ENCODE measurements around the gene SYT1. TPM values are rescaled to one million over a fixed set of nuclear protein-coding genes. Genes with fewer than 3 reads are reported as not detected.
A peak's percentile ranks its signal among the peaks of the same experiment; 100 is the strongest.

SYT1 gene
- total and polyA plus RNA-seq, 2 experiments from 2014 or later: 48.7 to 51.7 TPM

DNA sequence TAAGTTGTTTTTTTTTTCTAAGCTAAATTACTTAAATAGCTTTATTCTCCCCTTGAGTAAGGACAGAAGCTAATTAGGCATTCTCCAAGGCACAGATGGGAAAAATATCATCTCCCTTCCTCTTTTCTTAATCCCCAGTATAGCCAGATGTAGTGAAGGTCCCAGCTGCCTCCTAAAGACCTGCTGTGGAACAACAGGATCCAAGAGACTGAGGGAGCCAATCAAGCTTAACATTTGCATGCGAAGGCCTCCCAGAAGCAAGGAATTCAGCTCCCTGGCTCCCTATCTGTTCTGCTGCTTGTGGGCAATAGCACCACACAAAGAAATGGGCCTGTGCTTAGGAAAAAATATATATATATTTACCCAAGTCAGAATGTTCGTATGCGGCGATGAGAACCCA, 255.2 kb downstream of the SYT1 start:
- DNase-seq (ENCODE audit: low spot score): peak; percentile 90
- Mint-ChIP-seq H3K27me3 (ENCODE audit: insufficient read depth, low read depth, poor library complexity) (no peaks in the 10 kb centered on the region), H3K4me1 (peaks cover 19% of the 10 kb centered on the region)

More for the DNA sequence above, 255.2 kb downstream of the SYT1 start:
- Mint-ChIP-seq H3K9me3 (no peaks in the 10 kb centered on the region), H3K27ac (no peak overlapping the region), H3K36me3 (ENCODE audit: low read depth) (no peaks in the 10 kb centered on the region), H3K4me3 (no peak overlapping the region)
- Histone ChIP-seq H3K4me1 (ENCODE audit: insufficient read depth) (peaks cover 7% of the 10 kb centered on the region), H3K27me3 (ENCODE audit: insufficient read depth) (no peaks in the 10 kb centered on the region), H3F3A (replicated peaks; ENCODE audit: low read depth) (no peaks in the 10 kb centered on the region), H4K20me1 (replicated peaks; ENCODE audit: insufficient read depth) (no peaks in the 10 kb centered on the region), H3K4me2 (no peak overlapping the region), H2AFZ (no peak overlapping the region), H3K27ac (ENCODE audit: low read depth) (no peak overlapping the region), H3K9me2 (ENCODE audit: insufficient read depth) (no peaks in the 10 kb centered on the region), H3K4me3 (no peak overlapping the region), H3K36me3 (ENCODE audit: insufficient read depth) (no peaks in the 10 kb centered on the region), H3K79me2 (replicated peaks; ENCODE audit: insufficient read depth) (no peaks in the 10 kb centered on the region)
- TF ChIP-seq, protein P1, sequence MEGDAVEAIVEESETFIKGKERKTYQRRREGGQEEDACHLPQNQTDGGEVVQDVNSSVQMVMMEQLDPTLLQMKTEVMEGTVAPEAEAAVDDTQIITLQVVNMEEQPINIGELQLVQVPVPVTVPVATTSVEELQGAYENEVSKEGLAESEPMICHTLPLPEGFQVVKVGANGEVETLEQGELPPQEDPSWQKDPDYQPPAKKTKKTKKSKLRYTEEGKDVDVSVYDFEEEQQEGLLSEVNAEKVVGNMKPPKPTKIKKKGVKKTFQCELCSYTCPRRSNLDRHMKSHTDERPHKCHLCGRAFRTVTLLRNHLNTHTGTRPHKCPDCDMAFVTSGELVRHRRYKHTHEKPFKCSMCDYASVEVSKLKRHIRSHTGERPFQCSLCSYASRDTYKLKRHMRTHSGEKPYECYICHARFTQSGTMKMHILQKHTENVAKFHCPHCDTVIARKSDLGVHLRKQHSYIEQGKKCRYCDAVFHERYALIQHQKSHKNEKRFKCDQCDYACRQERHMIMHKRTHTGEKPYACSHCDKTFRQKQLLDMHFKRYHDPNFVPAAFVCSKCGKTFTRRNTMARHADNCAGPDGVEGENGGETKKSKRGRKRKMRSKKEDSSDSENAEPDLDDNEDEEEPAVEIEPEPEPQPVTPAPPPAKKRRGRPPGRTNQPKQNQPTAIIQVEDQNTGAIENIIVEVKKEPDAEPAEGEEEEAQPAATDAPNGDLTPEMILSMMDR (conservative IDR thresholded peaks at IDR 0.05; ENCODE audit: low read depth in 2 of 2): peak; percentile 55 to 69
- no peak for TF ChIP-seq EZH2 (IDR thresholded peaks at IDR 0.05; ENCODE audit: low read depth, unreplicated experiment)
- no peak for TF ChIP-seq POLR2AphosphoS5 (IDR thresholded peaks at IDR 0.05; ENCODE audit: low read depth)
- TF ChIP-seq, protein P2, sequence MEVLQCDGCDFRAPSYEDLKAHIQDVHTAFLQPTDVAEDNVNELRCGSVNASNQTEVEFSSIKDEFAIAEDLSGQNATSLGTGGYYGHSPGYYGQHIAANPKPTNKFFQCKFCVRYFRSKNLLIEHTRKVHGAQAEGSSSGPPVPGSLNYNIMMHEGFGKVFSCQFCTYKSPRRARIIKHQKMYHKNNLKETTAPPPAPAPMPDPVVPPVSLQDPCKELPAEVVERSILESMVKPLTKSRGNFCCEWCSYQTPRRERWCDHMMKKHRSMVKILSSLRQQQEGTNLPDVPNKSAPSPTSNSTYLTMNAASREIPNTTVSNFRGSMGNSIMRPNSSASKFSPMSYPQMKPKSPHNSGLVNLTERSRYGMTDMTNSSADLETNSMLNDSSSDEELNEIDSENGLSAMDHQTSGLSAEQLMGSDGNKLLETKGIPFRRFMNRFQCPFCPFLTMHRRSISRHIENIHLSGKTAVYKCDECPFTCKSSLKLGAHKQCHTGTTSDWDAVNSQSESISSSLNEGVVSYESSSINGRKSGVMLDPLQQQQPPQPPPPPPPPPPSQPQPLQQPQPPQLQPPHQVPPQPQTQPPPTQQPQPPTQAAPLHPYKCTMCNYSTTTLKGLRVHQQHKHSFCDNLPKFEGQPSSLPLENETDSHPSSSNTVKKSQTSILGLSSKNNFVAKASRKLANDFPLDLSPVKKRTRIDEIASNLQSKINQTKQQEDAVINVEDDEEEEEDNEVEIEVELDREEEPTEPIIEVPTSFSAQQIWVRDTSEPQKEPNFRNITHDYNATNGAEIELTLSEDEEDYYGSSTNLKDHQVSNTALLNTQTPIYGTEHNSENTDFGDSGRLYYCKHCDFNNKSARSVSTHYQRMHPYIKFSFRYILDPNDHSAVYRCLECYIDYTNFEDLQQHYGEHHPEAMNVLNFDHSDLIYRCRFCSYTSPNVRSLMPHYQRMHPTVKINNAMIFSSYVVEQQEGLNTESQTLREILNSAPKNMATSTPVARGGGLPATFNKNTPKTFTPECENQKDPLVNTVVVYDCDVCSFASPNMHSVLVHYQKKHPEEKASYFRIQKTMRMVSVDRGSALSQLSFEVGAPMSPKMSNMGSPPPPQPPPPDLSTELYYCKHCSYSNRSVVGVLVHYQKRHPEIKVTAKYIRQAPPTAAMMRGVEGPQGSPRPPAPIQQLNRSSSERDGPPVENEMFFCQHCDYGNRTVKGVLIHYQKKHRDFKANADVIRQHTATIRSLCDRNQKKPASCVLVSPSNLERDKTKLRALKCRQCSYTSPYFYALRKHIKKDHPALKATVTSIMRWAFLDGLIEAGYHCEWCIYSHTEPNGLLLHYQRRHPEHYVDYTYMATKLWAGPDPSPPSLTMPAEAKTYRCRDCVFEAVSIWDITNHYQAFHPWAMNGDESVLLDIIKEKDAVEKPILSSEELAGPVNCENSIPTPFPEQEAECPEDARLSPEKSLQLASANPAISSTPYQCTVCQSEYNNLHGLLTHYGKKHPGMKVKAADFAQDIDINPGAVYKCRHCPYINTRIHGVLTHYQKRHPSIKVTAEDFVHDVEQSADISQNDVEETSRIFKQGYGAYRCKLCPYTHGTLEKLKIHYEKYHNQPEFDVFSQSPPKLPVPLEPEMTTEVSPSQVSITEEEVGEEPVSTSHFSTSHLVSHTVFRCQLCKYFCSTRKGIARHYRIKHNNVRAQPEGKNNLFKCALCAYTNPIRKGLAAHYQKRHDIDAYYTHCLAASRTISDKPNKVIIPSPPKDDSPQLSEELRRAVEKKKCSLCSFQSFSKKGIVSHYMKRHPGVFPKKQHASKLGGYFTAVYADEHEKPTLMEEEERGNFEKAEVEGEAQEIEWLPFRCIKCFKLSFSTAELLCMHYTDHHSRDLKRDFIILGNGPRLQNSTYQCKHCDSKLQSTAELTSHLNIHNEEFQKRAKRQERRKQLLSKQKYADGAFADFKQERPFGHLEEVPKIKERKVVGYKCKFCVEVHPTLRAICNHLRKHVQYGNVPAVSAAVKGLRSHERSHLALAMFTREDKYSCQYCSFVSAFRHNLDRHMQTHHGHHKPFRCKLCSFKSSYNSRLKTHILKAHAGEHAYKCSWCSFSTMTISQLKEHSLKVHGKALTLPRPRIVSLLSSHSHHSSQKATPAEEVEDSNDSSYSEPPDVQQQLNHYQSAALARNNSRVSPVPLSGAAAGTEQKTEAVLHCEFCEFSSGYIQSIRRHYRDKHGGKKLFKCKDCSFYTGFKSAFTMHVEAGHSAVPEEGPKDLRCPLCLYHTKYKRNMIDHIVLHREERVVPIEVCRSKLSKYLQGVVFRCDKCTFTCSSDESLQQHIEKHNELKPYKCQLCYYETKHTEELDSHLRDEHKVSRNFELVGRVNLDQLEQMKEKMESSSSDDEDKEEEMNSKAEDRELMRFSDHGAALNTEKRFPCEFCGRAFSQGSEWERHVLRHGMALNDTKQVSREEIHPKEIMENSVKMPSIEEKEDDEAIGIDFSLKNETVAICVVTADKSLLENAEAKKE (CRISPR knock-in tag; IDR thresholded peaks at IDR 0.05): peak; percentile 94
- no peak for TF ChIP-seq ZNF114 (CRISPR knock-in tag; IDR thresholded peaks at IDR 0.05)
- TF ChIP-seq, protein P3, sequence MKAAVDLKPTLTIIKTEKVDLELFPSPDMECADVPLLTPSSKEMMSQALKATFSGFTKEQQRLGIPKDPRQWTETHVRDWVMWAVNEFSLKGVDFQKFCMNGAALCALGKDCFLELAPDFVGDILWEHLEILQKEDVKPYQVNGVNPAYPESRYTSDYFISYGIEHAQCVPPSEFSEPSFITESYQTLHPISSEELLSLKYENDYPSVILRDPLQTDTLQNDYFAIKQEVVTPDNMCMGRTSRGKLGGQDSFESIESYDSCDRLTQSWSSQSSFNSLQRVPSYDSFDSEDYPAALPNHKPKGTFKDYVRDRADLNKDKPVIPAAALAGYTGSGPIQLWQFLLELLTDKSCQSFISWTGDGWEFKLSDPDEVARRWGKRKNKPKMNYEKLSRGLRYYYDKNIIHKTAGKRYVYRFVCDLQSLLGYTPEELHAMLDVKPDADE (IDR thresholded peaks at IDR 0.05): no peak
- TF ChIP-seq NANOG (IDR thresholded peaks at IDR 0.05; ENCODE audit: borderline replicate concordance): no peak
- no peak for TF ChIP-seq ZNF331 (CRISPR knock-in tag; IDR thresholded peaks at IDR 0.05; ENCODE audit: low read depth)
- no peak for TF ChIP-seq EZH2phosphoT487 (IDR thresholded peaks at IDR 0.05; ENCODE audit: unreplicated experiment)
- TF ChIP-seq, protein P4, sequence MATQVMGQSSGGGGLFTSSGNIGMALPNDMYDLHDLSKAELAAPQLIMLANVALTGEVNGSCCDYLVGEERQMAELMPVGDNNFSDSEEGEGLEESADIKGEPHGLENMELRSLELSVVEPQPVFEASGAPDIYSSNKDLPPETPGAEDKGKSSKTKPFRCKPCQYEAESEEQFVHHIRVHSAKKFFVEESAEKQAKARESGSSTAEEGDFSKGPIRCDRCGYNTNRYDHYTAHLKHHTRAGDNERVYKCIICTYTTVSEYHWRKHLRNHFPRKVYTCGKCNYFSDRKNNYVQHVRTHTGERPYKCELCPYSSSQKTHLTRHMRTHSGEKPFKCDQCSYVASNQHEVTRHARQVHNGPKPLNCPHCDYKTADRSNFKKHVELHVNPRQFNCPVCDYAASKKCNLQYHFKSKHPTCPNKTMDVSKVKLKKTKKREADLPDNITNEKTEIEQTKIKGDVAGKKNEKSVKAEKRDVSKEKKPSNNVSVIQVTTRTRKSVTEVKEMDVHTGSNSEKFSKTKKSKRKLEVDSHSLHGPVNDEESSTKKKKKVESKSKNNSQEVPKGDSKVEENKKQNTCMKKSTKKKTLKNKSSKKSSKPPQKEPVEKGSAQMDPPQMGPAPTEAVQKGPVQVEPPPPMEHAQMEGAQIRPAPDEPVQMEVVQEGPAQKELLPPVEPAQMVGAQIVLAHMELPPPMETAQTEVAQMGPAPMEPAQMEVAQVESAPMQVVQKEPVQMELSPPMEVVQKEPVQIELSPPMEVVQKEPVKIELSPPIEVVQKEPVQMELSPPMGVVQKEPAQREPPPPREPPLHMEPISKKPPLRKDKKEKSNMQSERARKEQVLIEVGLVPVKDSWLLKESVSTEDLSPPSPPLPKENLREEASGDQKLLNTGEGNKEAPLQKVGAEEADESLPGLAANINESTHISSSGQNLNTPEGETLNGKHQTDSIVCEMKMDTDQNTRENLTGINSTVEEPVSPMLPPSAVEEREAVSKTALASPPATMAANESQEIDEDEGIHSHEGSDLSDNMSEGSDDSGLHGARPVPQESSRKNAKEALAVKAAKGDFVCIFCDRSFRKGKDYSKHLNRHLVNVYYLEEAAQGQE (IDR thresholded peaks at IDR 0.05; ENCODE audit: unreplicated experiment): no peak
- TF ChIP-seq JUNB (IDR thresholded peaks at IDR 0.05; ENCODE audit: unreplicated experiment): no peak
- no peak for TF ChIP-seq CREB1 (CRISPR knock-in tag; IDR thresholded peaks at IDR 0.05; ENCODE audit: low read depth)
- TF ChIP-seq STAT1 (IDR thresholded peaks at IDR 0.05; ENCODE audit: unreplicated experiment): no peak
- ATAC-seq: peak; percentile 99
